ENCODE data around the gene IER3.
A peak's percentile ranks its signal among the peaks of the same experiment; 100 is the strongest.

The IER3 gene

GRCh38 chr6:30744054-30744805 is at the start of gene IER3:
TSS of gene IER3 (minus strand) at chr6:30744547. CDS start at chr6:30744518, 29 bp downstream.
- no peak for DNase-seq (ENCODE audit: low read depth, low spot score)
- peak within 1 kb of the TSS; percentile 99 for H3K4me3 ChIP-seq (ENCODE audit: low read depth, low read length)
- TF ChIP-seq CTCF (IDR thresholded peaks at IDR 0.05; ENCODE audit: insufficient read depth, low read length, missing control alignments), result peak; percentile 61
- ChIA-PET CTCF (interaction anchor here (1.1 to 9.1 kb wide), 3 partner anchors 76 to 132 kb away, joined by 3 to 71 read pairs (median 4); no protein-coding TSS in a partner anchor), POLR2A (interaction anchor here (0.7 to 4.6 kb wide), 23 partner anchors 8 to 138 kb away, joined by 3 to 94 read pairs (median 6); partner anchors contain the start of genes DHX16 and MDC1)

- H3K4me3 ChIP-seq (ENCODE audit: low read depth, low read length), result no peak overlapping the region
- TF ChIP-seq CTCF (IDR thresholded peaks at IDR 0.05; ENCODE audit: insufficient read depth, low read length, missing control alignments), result no peak
- DNase-seq (ENCODE audit: low read depth, low spot score), result no peak
- ChIA-PET CTCF (interaction anchor here (1.1 kb wide), 1 partner anchor 11 kb away, joined by 3 read pairs; no protein-coding TSS in a partner anchor), POLR2A (interaction anchor here (0.8 to 1.1 kb wide), 2 partner anchors 11 to 41 kb away, joined by 3 read pairs; no protein-coding TSS in a partner anchor)
Measured at GRCh38 chr6:30793521-30794194, 49.3 kb upstream of the IER3 start.

GRCh38 chr6:30792786-30793185 is 48.4 kb upstream of the IER3 start:
- CTCF ChIA-PET, result interaction anchor here (0.8 kb wide), 1 partner anchor 30 kb away, joined by 3 read pairs; no protein-coding TSS in a partner anchor
- TF ChIP-seq CTCF (IDR thresholded peaks at IDR 0.05; ENCODE audit: insufficient read depth, low read length, missing control alignments), result no peak

GRCh38 chr6:30790724-30791383 is 46.5 kb upstream of the IER3 start:
- H3K4me3 ChIP-seq (ENCODE audit: low read depth, low read length), result no peak overlapping the region
- no peak for TF ChIP-seq CTCF (IDR thresholded peaks at IDR 0.05; ENCODE audit: insufficient read depth, low read length, missing control alignments)
- ChIA-PET CTCF (interaction anchor here (1.0 kb wide), 1 partner anchor 32 kb away, joined by 3 read pairs; no protein-coding TSS in a partner anchor), POLR2A (interaction anchor here (1.2 to 1.5 kb wide), 2 partner anchors 9 to 39 kb away, joined by 3 to 5 read pairs; no protein-coding TSS in a partner anchor)
- no peak for DNase-seq (ENCODE audit: low read depth, low spot score)

More at GRCh38 chr6:30792786-30793185, 48.4 kb upstream of the IER3 start:
- POLR2A ChIA-PET, result interaction anchor here (1.1 kb wide), 1 partner anchor 10 kb away, joined by 3 read pairs; no protein-coding TSS in a partner anchor
- no peak overlapping the region for H3K4me3 ChIP-seq (ENCODE audit: low read depth, low read length)
- DNase-seq (ENCODE audit: low read depth, low spot score), result no peak

GRCh38 chr6:30789606-30790005 is 45.3 kb upstream of the IER3 start:
- TF ChIP-seq CTCF (IDR thresholded peaks at IDR 0.05; ENCODE audit: insufficient read depth, low read length, missing control alignments), result no peak
- no peak overlapping the region for H3K4me3 ChIP-seq (ENCODE audit: low read depth, low read length)
- DNase-seq (ENCODE audit: low read depth, low spot score), result no peak
- CTCF ChIA-PET, result no interaction called here
- POLR2A ChIA-PET, result no interaction called here

All from AG04449 (cell line).